HepG2 (cell line): Measurements from ENCODE around the gene DNPEP. TPM values are rescaled to one million over a fixed set of nuclear protein-coding genes. Genes with fewer than 3 reads are reported as not detected.

ENCODE experiments used
- ATAC-seq: fragments of 200-7000 bp; cut with Tn5 transposase; 3 replicates; pipeline ENCODE4 v1.9.1; 2020; ENCODE audit warnings: mild to moderate bottlenecking, moderate library complexity
- Bru-seq: library from RNA; stranded (reverse); fragments of 400-500 nt; gene quantifications from one replicate; lab custom pipeline; 2021; lab: Mats Ljungman, UMichigan
- BruChase-seq, 2 experiments: library from RNA; stranded (reverse); fragments of 400-500 nt; gene quantifications; one replicate each; lab custom pipeline; 2021; lab: Mats Ljungman, UMichigan
- BruUV-seq: library from RNA; stranded (reverse); fragments of 400-500 nt; replicated peaks from 2 replicates; lab custom pipeline; 2021; lab: Mats Ljungman, UMichigan
- CTCF ChIA-PET: fragments of 300-600 bp; formaldehyde crosslinking; extraction: SDS; loops from one replicate; lab custom pipeline; 2021; ENCODE audit warnings: low total read pairs, inconsistent platforms, low intra/inter-chr PET ratio; lab: Yijun Ruan, JAX
- POLR2A ChIA-PET: fragments of 350-600 bp; sonication (Branson Sonifier 250); formaldehyde crosslinking; loops from one replicate; lab custom pipeline; 2020; ENCODE audit warnings: antibody characterized with exemption, inconsistent platforms; lab: Yijun Ruan, JAX
- DNase-seq: peaks from one replicate; pipeline ENCODE4 v3.0.0-alpha.2; 2015; ENCODE audit warnings: low spot score
- FAIRE-seq: peaks from 3 replicates; lab custom pipeline; 2011; peaks lifted over from hg19 to GRCh38; lab: Jason Lieb, UNC
- H2AFZ ChIP-seq: one replicate; pipeline ENCODE4 v1.6.1; 2011; ENCODE audit warnings: low read length, inconsistent platforms
- H3K27ac ChIP-seq: fragments of 300-600 bp; 3 replicates; pipeline ENCODE4 v1.8.0; 2011; ENCODE audit warnings: mixed run types, mild to moderate bottlenecking, mixed read lengths, low read length, inconsistent platforms; ENCODE audit not compliant: insufficient read depth; ENCODE audit errors: extremely low read length
- H3K27me3 ChIP-seq, 2 experiments: fragments of 200-600 bp in 1 of 2; 2 replicates in 1 of 2; 3 replicates in 1 of 2; pipeline versions ENCODE4 v1.6.0 to v1.8.0; 2011; ENCODE audit warnings: low read length in 2 of 2, mild to moderate bottlenecking in 2 of 2, moderate library complexity in 2 of 2, inconsistent platforms in 1 of 2; ENCODE audit not compliant: insufficient read depth in 2 of 2, control insufficient read depth in 1 of 2
- H3K36me3 ChIP-seq, 2 experiments: fragments of 200-600 bp in 1 of 2; replicated peaks in 1 of 2; 2 replicates in 1 of 2; 3 replicates in 1 of 2; pipeline versions ENCODE4 v1.5.1 to v1.8.0; 2011; ENCODE audit warnings: low read length in 2 of 2, inconsistent platforms in 1 of 2; ENCODE audit not compliant: insufficient read depth in 2 of 2, control insufficient read depth in 1 of 2
- H3K4me1 ChIP-seq: 2 replicates; pipeline ENCODE4 v1.5.1; 2012; ENCODE audit warnings: low read length, inconsistent platforms; ENCODE audit not compliant: insufficient read depth
- H3K4me2 ChIP-seq: 2 replicates; pipeline ENCODE4 v1.6.0; 2011; ENCODE audit warnings: low read depth, low read length, inconsistent platforms
- H3K4me3 ChIP-seq, 3 experiments: fragments of 200-600 bp in 1 of 3; sonication (generic), shearing (Covaris generic) in 1 of 3; replicated peaks in 1 of 3; 2 replicates each; pipeline ENCODE4 v1.5.1; 2011 to 2016; ENCODE audit warnings: low read length in 3 of 3, inconsistent platforms in 2 of 3, low read depth in 2 of 3, mild to moderate bottlenecking in 2 of 3, control low read depth in 1 of 3, mixed read lengths in 1 of 3; ENCODE audit not compliant: insufficient read depth in 1 of 3
- H3K79me2 ChIP-seq: one replicate; pipeline ENCODE4 v1.6.1; 2011; ENCODE audit warnings: low read length, inconsistent platforms; ENCODE audit not compliant: insufficient read depth
- H3K9ac ChIP-seq: 2 replicates; pipeline ENCODE4 v1.6.0; 2011; ENCODE audit warnings: mild to moderate bottlenecking, low read depth, low read length, inconsistent platforms; ENCODE audit not compliant: insufficient read depth
- H3K9me3 ChIP-seq: 2 replicates; pipeline ENCODE4 v1.5.1; 2012; ENCODE audit warnings: mild to moderate bottlenecking, low read length
- H4K20me1 ChIP-seq: 2 replicates; pipeline ENCODE4 v1.6.0; 2011; ENCODE audit warnings: inconsistent platforms, mild to moderate bottlenecking, low read length, moderate library complexity; ENCODE audit not compliant: insufficient read depth
- CEBPZ ChIP-seq: IDR thresholded peaks from 2 replicates; pipeline ENCODE4 v1.6.1; 2012; ENCODE audit warnings: low read length, improper control_type of control experiment
- KAT7 ChIP-seq: IDR thresholded peaks from 2 replicates; pipeline ENCODE4 v1.6.1; 2018; ENCODE audit warnings: borderline replicate concordance, missing compliant biosample characterization
- NR2F1 ChIP-seq, 2 experiments: fragments of 450-650 bp in 1 of 2; formaldehyde crosslinking in 1 of 2; IDR thresholded peaks; 2 replicates each; pipeline versions ENCODE4 v1.5.0 to v1.6.1; 2016 to 2020; ENCODE audit warnings: mild to moderate bottlenecking in 1 of 2, missing compliant biosample characterization in 1 of 2, missing genetic modification reagents in 1 of 2, moderate library complexity in 1 of 2
- PHF21A ChIP-seq: sonication (generic); formaldehyde crosslinking; IDR thresholded peaks from 2 replicates; pipeline ENCODE4 v1.5.0; 2020; ENCODE audit warnings: mild to moderate bottlenecking, missing genetic modification reagents
- ZBTB20 ChIP-seq: sonication (generic); formaldehyde crosslinking; IDR thresholded peaks from 2 replicates; pipeline ENCODE4 v1.8.1; 2023; ENCODE audit warnings: missing genetic modification reagents, low read depth, mild to moderate bottlenecking, borderline replicate concordance
- ZIK1 ChIP-seq: sonication (generic); formaldehyde crosslinking; IDR thresholded peaks from 2 replicates; pipeline ENCODE4 v1.5.0; 2020; ENCODE audit warnings: mild to moderate bottlenecking, low read depth, missing genetic modification reagents, borderline replicate concordance
- ZNF12 ChIP-seq: sonication (generic); formaldehyde crosslinking; IDR thresholded peaks from 2 replicates; pipeline ENCODE4 v1.5.0; 2020; ENCODE audit warnings: missing genetic modification reagents
- ZNF546 ChIP-seq: sonication (generic); formaldehyde crosslinking; conservative IDR thresholded peaks from 2 replicates; pipeline ENCODE4 v1.8.1; 2023; ENCODE audit warnings: mild to moderate bottlenecking, missing genetic modification reagents
- ZNF598 ChIP-seq: sonication (generic); formaldehyde crosslinking; IDR thresholded peaks from 2 replicates; pipeline ENCODE4 v1.5.1; 2020; ENCODE audit warnings: mild to moderate bottlenecking, missing genetic modification reagents, borderline replicate concordance
- ZSCAN5A ChIP-seq: sonication (generic); formaldehyde crosslinking; IDR thresholded peaks from 2 replicates; pipeline ENCODE4 v1.8.0; 2022; ENCODE audit warnings: mild to moderate bottlenecking, missing genetic modification reagents, borderline replicate concordance
- WGBS: methylation state at CpG from one replicate; pipeline ENCODE4 v1.1.6; 2017; ENCODE audit warnings: low lambda C conversion rate; 5-methylcytosine and 5-hydroxymethylcytosine counted together
- in situ Hi-C: cut with HindIII; loops from 2 replicates; pipeline ENCODE4 v1.10.0; 2017; ENCODE audit warnings: low pct_unique_long_range_greater_than_20kb; ENCODE audit not compliant: extremely low pct_ligation_motif_present
- intact Hi-C: fragments of 100-400 bp; cut with micrococcal nuclease; formaldehyde crosslinking; loops from one replicate; pipeline ENCODE4 v1.10.0; 2022; ENCODE audit not compliant: unreplicated experiment
- long read RNA-seq, 2 experiments: library from RNA in 1 of 2; library from polyadenylated mRNA in 1 of 2; stranded (forward) in 1 of 2; unstranded in 1 of 2; transcript quantifications; one replicate each; pipeline ENCODE4 v2.0.0, GENCODE V29; 2019 to 2022
- polyA minus RNA-seq, 3 experiments: library from RNA; depleted of rRNA, polyadenylated mRNA; stranded (reverse); fragments of >200 nt; gene quantifications; 2 replicates each; pipeline ENCODE4 v1.2.3, GENCODE V29; 2011; ENCODE audit warnings: low replicate concordance in 1 of 3
- polyA plus RNA-seq, 8 experiments: library from polyadenylated mRNA; depleted of rRNA in 3 of 8; stranded (reverse) in 7 of 8; unstranded in 1 of 8; fragments of >200 nt; fragmentation: Illumina TruSeq in 4 of 8; extraction: Trizol in 4 of 8; gene quantifications; 2 replicates each; pipeline versions ENCODE4 v1.2.1 to v1.2.3, GENCODE V29; 2011 to 2016; ENCODE audit warnings: low read depth in 4 of 8, missing spikeins in 1 of 8, mixed read lengths in 1 of 8; ENCODE audit not compliant: insufficient read depth in 1 of 8
- total RNA-seq, 5 experiments: library from RNA; depleted of rRNA; stranded (reverse); fragments of >200 nt; fragmentation: Illumina TruSeq; extraction: Trizol; gene quantifications; 2 replicates each; pipeline ENCODE4 v1.2.3, GENCODE V29; 2016; ENCODE audit warnings: low read depth in 1 of 5

Gene DNPEP
- 103 and 104 TPM in 2 replicates for total RNA-seq (2016; rRNA removed; fragmentation: Illumina TruSeq; extraction: Trizol)
- total RNA-seq (2016; cell fraction: cytosol; rRNA removed; fragmentation: Illumina TruSeq; extraction: Trizol; ENCODE audit: low read depth): 50.2 and 51.7 TPM in 2 replicates
- total RNA-seq (2016; cell fraction: insoluble cytoplasmic fraction; rRNA removed; fragmentation: Illumina TruSeq; extraction: Trizol): 93.4 and 106 TPM in 2 replicates
- total RNA-seq (2016; cell fraction: membrane; rRNA removed; fragmentation: Illumina TruSeq; extraction: Trizol): 77.6 and 92.7 TPM in 2 replicates
- total RNA-seq (2016; cell fraction: nucleus; rRNA removed; fragmentation: Illumina TruSeq; extraction: Trizol): 62.5 and 67.1 TPM in 2 replicates
- polyA plus RNA-seq (2011; rRNA removed): 109 and 130 TPM in 2 replicates
- polyA plus RNA-seq (2011; cell fraction: cytosol; rRNA removed): 66.5 and 97.7 TPM in 2 replicates
- polyA plus RNA-seq (2011; cell fraction: nucleus; rRNA removed): 277 and 306 TPM in 2 replicates
- polyA plus RNA-seq (2012): 76.3 and 101 TPM in 2 replicates
- polyA plus RNA-seq (2016; cell fraction: cytosol; fragmentation: Illumina TruSeq; extraction: Trizol; ENCODE audit: low read depth): 62.5 and 80.3 TPM in 2 replicates
- polyA plus RNA-seq (2016; cell fraction: insoluble cytoplasmic fraction; fragmentation: Illumina TruSeq; extraction: Trizol; ENCODE audit: low read depth): 93.7 and 94.8 TPM in 2 replicates
- polyA plus RNA-seq (2016; cell fraction: membrane; fragmentation: Illumina TruSeq; extraction: Trizol; ENCODE audit: low read depth): 72.3 and 84.5 TPM in 2 replicates
- polyA plus RNA-seq (2016; cell fraction: nucleus; fragmentation: Illumina TruSeq; extraction: Trizol; ENCODE audit: insufficient read depth, low read depth): 145 and 149 TPM in 2 replicates
- polyA minus RNA-seq (2011; rRNA and poly(A)+ RNA removed; ENCODE audit: low replicate concordance): 78.0 and 193 TPM in 2 replicates
- 37.2 and 45.9 TPM in 2 replicates for polyA minus RNA-seq (2011; cell fraction: cytosol; rRNA and poly(A)+ RNA removed)
- polyA minus RNA-seq (2011; cell fraction: nucleus; rRNA and poly(A)+ RNA removed): 77.3 and 82.6 TPM in 2 replicates
- Bru-seq, nascent RNA: percentile 76 among the genes with signal in this experiment
- BruChase-seq, experiment 1, labeled RNA remaining after a 6-hour chase: percentile 84 among the genes with signal in this experiment
- BruChase-seq, experiment 2, labeled RNA remaining after a 2-hour chase: percentile 78 among the genes with signal in this experiment
- long read RNA-seq, experiment 1, transcript DNPEP-201 (15 exons, 2,425 nt): major isoform, 49 of 94 reads
- long read RNA-seq, experiment 1, transcript DNPEP-217 (15 exons, 2,408 nt): minor isoform, 8 of 94 reads
- long read RNA-seq, experiment 1, transcript DNPEP-203 (15 exons, 1,657 nt): minor isoform, 6 of 94 reads
- long read RNA-seq, experiment 1, partial matches to known transcripts: 18 of 94 reads
- long read RNA-seq, experiment 1, other reads (novel, unspliced or antisense): 13 of 94 reads
- long read RNA-seq, experiment 2, transcript DNPEP-217 (15 exons, 2,408 nt): minor isoform, 6 of 149 reads
- long read RNA-seq, experiment 2, transcript DNPEP-201 (15 exons, 2,425 nt): major isoform, 70 of 149 reads
- long read RNA-seq, experiment 2, transcript DNPEP-203 (15 exons, 1,657 nt): minor isoform, 8 of 149 reads
- long read RNA-seq, experiment 2, partial matches to known transcripts: 43 of 149 reads
- long read RNA-seq, experiment 2, other reads (novel, unspliced or antisense): 22 of 149 reads

GRCh38 chr2:219387306-219388120 lies at the start of gene DNPEP:
Gene DNPEP (minus strand): TSS chr2:219387912. CDS start chr2:219387794, 118 bp downstream.
- peaks cover 12% of the 10 kb centered on the region for H3K79me2 ChIP-seq
- peaks cover 26 to 36% of the 10 kb centered on the region in 2 experiments for H3K36me3 ChIP-seq
- peak; percentile 86 for DNase-seq
- POLR2A ChIA-PET: interaction anchor here (0.6 to 2.8 kb wide), 47 partner anchors 9 to 1117 kb away, joined by 3 to 29 read pairs (median 5); partner anchors contain the start of genes AAMP, ANKZF1, ATG9A and BCS1L
- CTCF ChIA-PET: no interaction called here
- H3K9me3 ChIP-seq: no peaks in the 10 kb centered on the region
- peak within 1 kb of the TSS; percentile 95 for H3K9ac ChIP-seq
- BruUV-seq: no TSS peak
- FAIRE-seq: peak; percentile 47
- WGBS: 3% methylated on average over 53 of the region's 76 CpGs
- peak within 1 kb of the TSS; percentile 99 for H2AFZ ChIP-seq
- H3K27ac ChIP-seq: peak within 1 kb of the TSS; percentile 97
- in situ Hi-C loops: no loop called here
- intact Hi-C loops: loop anchor here (1.0 to 5.0 kb wide), 3 partner anchors 110 to 210 kb away; partner anchors contain the start of genes GMPPA, STK11IP and TMEM198
- peaks cover 30% of the 10 kb centered on the region for H3K4me1 ChIP-seq
- no peaks in the 10 kb centered on the region; a peak in 1 of 5 replicates for H3K27me3 ChIP-seq
- peaks cover 4% of the 10 kb centered on the region; the same call in 1 of the 2 replicates for H4K20me1 ChIP-seq
- H3K4me2 ChIP-seq: peak within 1 kb of the TSS; percentile 98
- peak within 1 kb of the TSS; percentile 95 to 99 (median 95) for H3K4me3 ChIP-seq
- ATAC-seq: peak; percentile 81
- TF ChIP-seq KAT7 (CRISPR knock-in tag) (peak; percentile 92), ZBTB20 (peak; percentile 67; the same call in 1 of the 2 replicates), NR2F1 (CRISPR knock-in tag; IDR thresholded peaks at IDR 0.05) (peak in 1 of 2 experiments; percentile 6; a peak in 1 of 4 replicates), ZSCAN5A (no peak), ZIK1 (CRISPR knock-in tag) (peak; percentile 75; the same call in 1 of the 2 replicates), CEBPZ (no peak), PHF21A (CRISPR knock-in tag) (no peak; the same call in 1 of the 2 replicates), ZNF12 (CRISPR knock-in tag) (0 out of 2 replicates have a peak, but pooled peaks have one; percentile 54), ZNF546 (CRISPR knock-in tag) (no peak), ZNF598 (peak; percentile 90)
